ENCODE measurements around the gene MAPRE2. TPM values are rescaled to one million over a fixed set of nuclear protein-coding genes. Genes with fewer than 3 reads are reported as not detected.

MAPRE2 gene
- total RNA-seq, 1 donor from 2014 or later, result 14.8 TPM

DNA sequence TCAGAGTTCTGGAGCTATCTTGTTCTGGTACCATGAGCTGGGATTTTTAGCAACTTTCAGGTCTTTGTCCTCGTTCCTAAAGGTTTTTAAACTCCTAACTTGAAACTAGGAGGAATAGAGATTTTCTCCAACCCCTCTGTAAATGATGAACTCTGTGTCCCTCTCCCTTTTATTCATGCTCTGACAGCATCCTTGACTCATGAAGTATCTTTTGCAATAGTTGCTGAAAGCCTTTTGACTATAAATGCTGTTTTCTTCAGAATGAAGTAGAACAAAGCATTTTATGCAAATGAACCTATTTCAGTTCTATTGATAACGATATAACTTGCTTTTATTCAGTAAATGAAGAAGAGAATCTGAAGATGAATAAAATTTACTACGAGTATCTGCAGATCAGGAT, 17.0 kb upstream of the MAPRE2 start:
- TF ChIP-seq, protein P1, sequence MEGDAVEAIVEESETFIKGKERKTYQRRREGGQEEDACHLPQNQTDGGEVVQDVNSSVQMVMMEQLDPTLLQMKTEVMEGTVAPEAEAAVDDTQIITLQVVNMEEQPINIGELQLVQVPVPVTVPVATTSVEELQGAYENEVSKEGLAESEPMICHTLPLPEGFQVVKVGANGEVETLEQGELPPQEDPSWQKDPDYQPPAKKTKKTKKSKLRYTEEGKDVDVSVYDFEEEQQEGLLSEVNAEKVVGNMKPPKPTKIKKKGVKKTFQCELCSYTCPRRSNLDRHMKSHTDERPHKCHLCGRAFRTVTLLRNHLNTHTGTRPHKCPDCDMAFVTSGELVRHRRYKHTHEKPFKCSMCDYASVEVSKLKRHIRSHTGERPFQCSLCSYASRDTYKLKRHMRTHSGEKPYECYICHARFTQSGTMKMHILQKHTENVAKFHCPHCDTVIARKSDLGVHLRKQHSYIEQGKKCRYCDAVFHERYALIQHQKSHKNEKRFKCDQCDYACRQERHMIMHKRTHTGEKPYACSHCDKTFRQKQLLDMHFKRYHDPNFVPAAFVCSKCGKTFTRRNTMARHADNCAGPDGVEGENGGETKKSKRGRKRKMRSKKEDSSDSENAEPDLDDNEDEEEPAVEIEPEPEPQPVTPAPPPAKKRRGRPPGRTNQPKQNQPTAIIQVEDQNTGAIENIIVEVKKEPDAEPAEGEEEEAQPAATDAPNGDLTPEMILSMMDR (conservative IDR thresholded peaks at IDR 0.05; ENCODE audit: low read depth, low read length), result no peak
- DNase-seq (ENCODE audit: low read depth), result no peak
- no peak overlapping the region for H3K4me3 ChIP-seq (ENCODE audit: low read depth, low read length)

DNA sequence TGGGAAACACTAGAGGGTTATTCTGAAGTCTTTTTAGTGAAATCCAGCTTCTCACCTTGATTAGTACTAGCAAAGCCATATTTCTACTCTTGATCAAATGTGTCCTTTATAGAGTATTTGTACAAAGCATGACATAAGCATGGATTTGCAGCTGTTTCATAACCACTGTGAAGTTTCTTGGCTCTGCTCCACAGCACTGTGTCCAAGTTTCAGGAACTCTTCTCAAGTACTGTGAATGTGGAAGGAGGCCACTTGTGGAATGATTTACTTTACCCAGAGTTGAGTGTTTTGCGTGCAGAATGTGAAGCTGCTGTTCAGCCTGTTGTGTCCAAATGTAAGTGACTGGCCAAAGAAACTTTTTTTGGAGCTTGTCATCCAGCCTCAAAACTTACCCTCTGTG, 16.2 kb upstream of the MAPRE2 start:
- DNase-seq (ENCODE audit: low read depth), result peak; percentile 69
- TF ChIP-seq, protein P1 (conservative IDR thresholded peaks at IDR 0.05; ENCODE audit: low read depth, low read length), result no peak
- no peak overlapping the region for H3K4me3 ChIP-seq (ENCODE audit: low read depth, low read length)

DNA sequence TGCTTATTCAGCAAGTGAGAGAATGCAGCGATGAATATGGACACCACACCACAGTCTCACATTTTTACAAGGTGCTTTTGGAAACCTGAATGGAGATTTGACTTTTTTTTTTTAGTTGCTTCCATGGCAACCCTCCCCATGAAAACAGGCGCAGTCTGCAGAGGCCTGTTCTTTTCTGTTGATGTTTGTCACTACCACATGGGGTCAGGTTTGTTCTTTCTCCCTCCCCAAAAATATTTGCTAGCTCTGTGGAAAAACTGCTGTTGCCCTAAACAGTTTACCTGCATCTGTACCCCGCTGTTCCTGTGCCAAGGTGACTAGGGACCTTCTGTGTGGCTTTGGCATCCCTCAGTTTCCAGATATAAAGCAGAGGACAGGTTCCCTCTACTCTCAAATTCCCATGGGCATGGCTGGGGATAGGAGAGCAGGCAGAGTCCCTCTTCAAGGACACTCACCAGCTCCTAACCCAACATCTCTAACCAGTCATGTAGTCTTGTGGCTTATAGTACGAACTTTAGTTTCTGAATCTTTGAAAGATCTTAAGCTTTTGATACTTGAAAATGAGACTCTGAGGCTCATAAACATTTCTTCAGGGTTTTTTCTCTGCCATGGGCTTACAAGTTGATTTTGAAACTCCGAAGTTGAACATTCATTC, 14.7 kb upstream of the MAPRE2 start:
- no peak for DNase-seq (ENCODE audit: low read depth)
- H3K4me3 ChIP-seq (ENCODE audit: low read depth, low read length), result no peak overlapping the region
- TF ChIP-seq, protein P1 (conservative IDR thresholded peaks at IDR 0.05; ENCODE audit: low read depth, low read length), result no peak

DNA sequence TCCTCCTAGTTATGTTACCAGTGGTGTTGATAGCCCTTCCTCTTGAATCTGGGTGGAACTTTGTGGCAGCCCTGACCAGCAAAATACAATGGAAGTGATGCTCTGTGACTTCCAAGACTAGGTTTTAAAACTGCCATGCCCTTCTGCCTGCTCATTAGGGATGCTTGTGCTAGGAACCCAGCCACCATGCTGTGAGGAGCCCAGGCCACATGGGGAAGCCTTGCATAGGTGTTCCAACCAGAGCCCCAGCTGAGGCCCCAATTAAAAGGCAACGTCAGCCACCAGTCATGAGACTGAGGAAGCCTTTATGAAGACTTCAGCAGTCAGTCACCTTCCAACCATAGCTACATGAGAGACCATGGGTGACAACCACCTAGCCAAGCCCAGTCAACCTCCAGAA, 14.0 kb upstream of the MAPRE2 start:
- no peak for DNase-seq (ENCODE audit: low read depth)
- no peak overlapping the region for H3K4me3 ChIP-seq (ENCODE audit: low read depth, low read length)
- TF ChIP-seq, protein P1 (conservative IDR thresholded peaks at IDR 0.05; ENCODE audit: low read depth, low read length), result no peak

DNA sequence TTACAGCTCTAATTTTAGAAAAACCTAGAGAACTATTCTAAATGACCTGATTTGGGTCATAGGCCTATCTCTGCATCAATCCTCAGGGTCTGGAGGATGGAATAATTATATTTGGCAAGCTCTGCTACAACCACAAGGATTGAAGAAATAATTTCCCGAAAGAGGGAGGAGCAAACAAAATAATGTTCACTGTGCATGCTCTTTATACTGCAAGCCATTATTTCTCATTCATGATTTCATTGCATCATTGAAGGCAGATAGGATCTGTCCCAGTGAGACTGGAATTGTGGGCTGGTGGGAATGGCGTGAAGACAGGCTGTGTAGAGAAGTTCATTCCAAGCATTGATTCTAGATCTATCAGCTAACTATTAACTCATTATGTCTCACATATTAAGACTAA, 12.7 kb upstream of the MAPRE2 start:
- H3K4me3 ChIP-seq (ENCODE audit: low read depth, low read length), result no peak overlapping the region
- no peak for DNase-seq (ENCODE audit: low read depth)
- TF ChIP-seq, protein P1 (conservative IDR thresholded peaks at IDR 0.05; ENCODE audit: low read depth, low read length), result no peak

DNA sequence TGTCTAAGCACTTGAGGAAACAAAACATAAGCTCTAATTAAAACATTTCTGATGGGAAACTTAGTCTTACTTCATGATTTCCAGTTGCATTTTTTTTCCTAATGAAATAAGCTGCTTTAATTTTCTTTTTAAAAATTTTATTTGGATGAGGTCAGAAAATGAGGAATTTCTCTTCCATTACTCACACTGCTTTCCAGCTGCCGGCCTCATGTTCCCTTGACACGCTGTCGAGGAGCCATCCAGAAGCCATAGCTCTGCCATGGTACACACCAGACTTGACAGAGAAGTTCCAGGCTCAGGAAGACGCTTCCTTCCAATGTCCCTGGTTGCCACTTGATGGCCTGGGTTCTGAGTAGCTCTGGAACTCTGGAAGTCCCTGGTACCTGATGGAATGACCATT, 12.1 kb upstream of the MAPRE2 start:
- TF ChIP-seq, protein P1 (conservative IDR thresholded peaks at IDR 0.05; ENCODE audit: low read depth, low read length), result no peak
- DNase-seq (ENCODE audit: low read depth), result no peak
- H3K4me3 ChIP-seq (ENCODE audit: low read depth, low read length), result no peak overlapping the region

DNA sequence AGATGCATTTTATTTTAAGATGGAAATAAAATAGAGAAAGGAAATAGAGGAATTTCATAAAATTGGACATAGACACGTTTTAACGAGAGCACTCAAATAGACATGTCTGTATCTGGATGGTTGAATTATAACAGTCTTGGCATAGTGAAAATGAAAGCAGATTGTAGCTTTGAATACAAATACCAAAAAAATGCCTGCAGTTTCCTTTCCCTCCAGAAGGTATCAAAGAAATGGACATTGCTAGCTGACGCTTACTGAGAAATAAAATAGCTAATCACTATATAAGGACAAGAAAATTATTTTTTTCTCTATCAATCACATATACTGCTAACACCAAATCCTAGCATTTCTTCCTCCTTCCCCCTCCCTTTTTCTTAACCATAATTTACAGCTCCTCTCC, 11.4 kb upstream of the MAPRE2 start:
- TF ChIP-seq, protein P1 (conservative IDR thresholded peaks at IDR 0.05; ENCODE audit: low read depth, low read length), result no peak
- peak overlapping the region; percentile 26 for H3K4me3 ChIP-seq (ENCODE audit: low read depth, low read length)

More for the DNA sequence above, 11.4 kb upstream of the MAPRE2 start:
- no peak for DNase-seq (ENCODE audit: low read depth)
